HepG2 (cell line): Measurements from ENCODE around the gene ABCB9. TPM values are rescaled to one million over a fixed set of nuclear protein-coding genes. Genes with fewer than 3 reads are reported as not detected.

ENCODE experiments used
- ATAC-seq: fragments of 200-7000 bp; cut with Tn5 transposase; 3 replicates; pipeline ENCODE4 v1.9.1; 2020; ENCODE audit warnings: mild to moderate bottlenecking, moderate library complexity
- BruUV-seq: library from RNA; stranded (reverse); fragments of 400-500 nt; replicated peaks from 2 replicates; lab custom pipeline; 2021; lab: Mats Ljungman, UMichigan
- CTCF ChIA-PET: fragments of 300-600 bp; formaldehyde crosslinking; extraction: SDS; loops from one replicate; lab custom pipeline; 2021; ENCODE audit warnings: low total read pairs, inconsistent platforms, low intra/inter-chr PET ratio; lab: Yijun Ruan, JAX
- POLR2A ChIA-PET: fragments of 350-600 bp; sonication (Branson Sonifier 250); formaldehyde crosslinking; loops from one replicate; lab custom pipeline; 2020; ENCODE audit warnings: antibody characterized with exemption, inconsistent platforms; lab: Yijun Ruan, JAX
- DNase-seq: peaks from one replicate; pipeline ENCODE4 v3.0.0-alpha.2; 2015; ENCODE audit warnings: low spot score
- FAIRE-seq: peaks from 3 replicates; lab custom pipeline; 2011; peaks lifted over from hg19 to GRCh38; lab: Jason Lieb, UNC
- H2AFZ ChIP-seq: one replicate; pipeline ENCODE4 v1.6.1; 2011; ENCODE audit warnings: low read length, inconsistent platforms
- H3K27ac ChIP-seq: fragments of 300-600 bp; 3 replicates; pipeline ENCODE4 v1.8.0; 2011; ENCODE audit warnings: mixed run types, mild to moderate bottlenecking, mixed read lengths, low read length, inconsistent platforms; ENCODE audit not compliant: insufficient read depth; ENCODE audit errors: extremely low read length
- H3K27me3 ChIP-seq, 2 experiments: fragments of 200-600 bp in 1 of 2; 2 replicates in 1 of 2; 3 replicates in 1 of 2; pipeline versions ENCODE4 v1.6.0 to v1.8.0; 2011; ENCODE audit warnings: low read length in 2 of 2, mild to moderate bottlenecking in 2 of 2, moderate library complexity in 2 of 2, inconsistent platforms in 1 of 2; ENCODE audit not compliant: insufficient read depth in 2 of 2, control insufficient read depth in 1 of 2
- H3K36me3 ChIP-seq, 2 experiments: fragments of 200-600 bp in 1 of 2; replicated peaks in 1 of 2; 2 replicates in 1 of 2; 3 replicates in 1 of 2; pipeline versions ENCODE4 v1.5.1 to v1.8.0; 2011; ENCODE audit warnings: low read length in 2 of 2, inconsistent platforms in 1 of 2; ENCODE audit not compliant: insufficient read depth in 2 of 2, control insufficient read depth in 1 of 2
- H3K4me1 ChIP-seq: 2 replicates; pipeline ENCODE4 v1.5.1; 2012; ENCODE audit warnings: low read length, inconsistent platforms; ENCODE audit not compliant: insufficient read depth
- H3K4me2 ChIP-seq: 2 replicates; pipeline ENCODE4 v1.6.0; 2011; ENCODE audit warnings: low read depth, low read length, inconsistent platforms
- H3K4me3 ChIP-seq, 3 experiments: fragments of 200-600 bp in 1 of 3; sonication (generic), shearing (Covaris generic) in 1 of 3; replicated peaks in 1 of 3; 2 replicates each; pipeline ENCODE4 v1.5.1; 2011 to 2016; ENCODE audit warnings: low read length in 3 of 3, inconsistent platforms in 2 of 3, low read depth in 2 of 3, mild to moderate bottlenecking in 2 of 3, control low read depth in 1 of 3, mixed read lengths in 1 of 3; ENCODE audit not compliant: insufficient read depth in 1 of 3
- H3K79me2 ChIP-seq: one replicate; pipeline ENCODE4 v1.6.1; 2011; ENCODE audit warnings: low read length, inconsistent platforms; ENCODE audit not compliant: insufficient read depth
- H3K9ac ChIP-seq: 2 replicates; pipeline ENCODE4 v1.6.0; 2011; ENCODE audit warnings: mild to moderate bottlenecking, low read depth, low read length, inconsistent platforms; ENCODE audit not compliant: insufficient read depth
- H3K9me3 ChIP-seq: 2 replicates; pipeline ENCODE4 v1.5.1; 2012; ENCODE audit warnings: mild to moderate bottlenecking, low read length
- H4K20me1 ChIP-seq: 2 replicates; pipeline ENCODE4 v1.6.0; 2011; ENCODE audit warnings: inconsistent platforms, mild to moderate bottlenecking, low read length, moderate library complexity; ENCODE audit not compliant: insufficient read depth
- BATF2 ChIP-seq: sonication (generic); formaldehyde crosslinking; IDR thresholded peaks from 2 replicates; pipeline ENCODE4 v1.8.0; 2022; ENCODE audit warnings: mild to moderate bottlenecking, missing genetic modification reagents, moderate library complexity
- CENPX ChIP-seq: sonication (generic); formaldehyde crosslinking; IDR thresholded peaks from 2 replicates; pipeline ENCODE4 v1.9.0; 2021; ENCODE audit warnings: mild to moderate bottlenecking, missing genetic modification reagents, moderate library complexity
- RFXANK ChIP-seq: IDR thresholded peaks from 2 replicates; pipeline ENCODE4 v1.6.1; 2016
- SMAD3 ChIP-seq: sonication (generic); formaldehyde crosslinking; IDR thresholded peaks from 2 replicates; pipeline ENCODE4 v1.4.0; 2020; ENCODE audit warnings: missing genetic modification reagents
- ZBTB33 ChIP-seq: sonication (generic); formaldehyde crosslinking; IDR thresholded peaks from 2 replicates; pipeline ENCODE4 v1.4.0; 2020; ENCODE audit warnings: missing genetic modification reagents
- ZNF441 ChIP-seq: sonication (generic); formaldehyde crosslinking; IDR thresholded peaks from 2 replicates; pipeline ENCODE4 v1.7.0; 2021; ENCODE audit warnings: missing genetic modification reagents, borderline replicate concordance
- ZNF562 ChIP-seq: sonication (generic); formaldehyde crosslinking; IDR thresholded peaks from 2 replicates; pipeline ENCODE4 v1.8.0; 2022; ENCODE audit warnings: missing genetic modification reagents, borderline replicate concordance
- ZNF563 ChIP-seq: sonication (generic); formaldehyde crosslinking; IDR thresholded peaks from 2 replicates; pipeline ENCODE4 v1.8.0; 2022; ENCODE audit warnings: mild to moderate bottlenecking, moderate library complexity, missing genetic modification reagents
- ZNF660 ChIP-seq: sonication (generic); formaldehyde crosslinking; IDR thresholded peaks from 2 replicates; pipeline ENCODE4 v1.5.1; 2020; ENCODE audit warnings: mild to moderate bottlenecking, low read depth, missing genetic modification reagents, borderline replicate concordance
- ZNF740 ChIP-seq: sonication (generic); formaldehyde crosslinking; IDR thresholded peaks from 2 replicates; pipeline ENCODE4 v1.4.0; 2020; ENCODE audit warnings: missing genetic modification reagents
- WGBS: methylation state at CpG from one replicate; pipeline ENCODE4 v1.1.6; 2017; ENCODE audit warnings: low lambda C conversion rate; 5-methylcytosine and 5-hydroxymethylcytosine counted together
- in situ Hi-C: cut with HindIII; loops from 2 replicates; pipeline ENCODE4 v1.10.0; 2017; ENCODE audit warnings: low pct_unique_long_range_greater_than_20kb; ENCODE audit not compliant: extremely low pct_ligation_motif_present
- intact Hi-C: fragments of 100-400 bp; cut with micrococcal nuclease; formaldehyde crosslinking; loops from one replicate; pipeline ENCODE4 v1.10.0; 2022; ENCODE audit not compliant: unreplicated experiment
- polyA plus RNA-seq, 8 experiments: library from polyadenylated mRNA; depleted of rRNA in 3 of 8; stranded (reverse) in 7 of 8; unstranded in 1 of 8; fragments of >200 nt; fragmentation: Illumina TruSeq in 4 of 8; extraction: Trizol in 4 of 8; gene quantifications; 2 replicates each; pipeline versions ENCODE4 v1.2.1 to v1.2.3, GENCODE V29; 2011 to 2016; ENCODE audit warnings: low read depth in 4 of 8, missing spikeins in 1 of 8, mixed read lengths in 1 of 8; ENCODE audit not compliant: insufficient read depth in 1 of 8
- total RNA-seq, 5 experiments: library from RNA; depleted of rRNA; stranded (reverse); fragments of >200 nt; fragmentation: Illumina TruSeq; extraction: Trizol; gene quantifications; 2 replicates each; pipeline ENCODE4 v1.2.3, GENCODE V29; 2016; ENCODE audit warnings: low read depth in 1 of 5

Gene ABCB9
- total and polyA plus RNA-seq, 2 of the 13 experiments (the other 11 are each of a cell fraction or from before 2014, with no cell fraction given), result 5.1 to 6.0 TPM

GRCh38 chr12:122939125-122939524 lies 27.1 kb downstream of the ABCB9 start:
- intact Hi-C loops (no loop called here), in situ Hi-C loops (no loop called here)
- TF ChIP-seq ZNF563 (CRISPR knock-in tag) (no peak), ZNF740 (CRISPR knock-in tag) (no peak), BATF2 (CRISPR knock-in tag) (no peak), ZBTB33 (CRISPR knock-in tag) (no peak), CENPX (CRISPR knock-in tag) (no peak), RFXANK (CRISPR knock-in tag) (no peak), ZNF562 (CRISPR knock-in tag) (no peak), ZNF660 (CRISPR knock-in tag) (no peak), ZNF441 (CRISPR knock-in tag) (no peak), SMAD3 (CRISPR knock-in tag) (no peak)
- ChIA-PET CTCF (no interaction called here), POLR2A (no interaction called here)
- H3K79me2 ChIP-seq, result no peaks in the 10 kb centered on the region
- H3K27me3 ChIP-seq, result no peaks in the 10 kb centered on the region; a peak in 1 of 5 replicates
- H3K4me3 ChIP-seq, result no peak overlapping the region
- no peaks in the 10 kb centered on the region; a peak in 1 of 5 replicates for H3K36me3 ChIP-seq
- peaks cover 17% of the 10 kb centered on the region for H3K4me1 ChIP-seq
- H3K9me3 ChIP-seq, result no peaks in the 10 kb centered on the region
- ATAC-seq, result no peak
- no TSS peak for BruUV-seq
- no peak overlapping the region for H3K27ac ChIP-seq
- no peak overlapping the region for H3K4me2 ChIP-seq
- WGBS, result 86% methylated on average over 4 of the region's 4 CpGs
- no peak overlapping the region for H3K9ac ChIP-seq
- no peak for FAIRE-seq
- DNase-seq, result no peak
- no peaks in the 10 kb centered on the region for H4K20me1 ChIP-seq
- no peak overlapping the region for H2AFZ ChIP-seq
